Activated CD8-positive, alpha-beta memory T cell treated with anti-CD3 and anti-CD28 coated beads for 36 hours (primary cell): ENCODE measurements around the gene GOLGA6L10. TPM values are rescaled to one million over a fixed set of nuclear protein-coding genes. Genes with fewer than 3 reads are reported as not detected.
"Not testable (repeated sequence)": the region's sequence is repeated elsewhere in the genome, so short reads cannot be mapped to it uniquely, and the experiment has no call there.

Source experiments
- CTCF ChIA-PET: fragments of 350-600 bp; sonication (Branson Sonifier 250); formaldehyde crosslinking; loops from one replicate; lab custom pipeline; 2021; ENCODE audit warnings: antibody characterized with exemption; lab: Charles Lee
- POLR2A ChIA-PET: fragments of 350-600 bp; sonication (Branson Sonifier 250); formaldehyde crosslinking; loops from one replicate; lab custom pipeline; 2021; ENCODE audit warnings: antibody characterized with exemption; lab: Charles Lee
- total RNA-seq, 2 experiments: library from RNA; stranded (reverse); gene quantifications; one replicate each; pipeline ENCODE4 v1.2.3, GENCODE V29; 2021

GOLGA6L10 gene
- total RNA-seq, 2 experiments from 2014 or later: 0.82 to 1.1 TPM

DNA sequence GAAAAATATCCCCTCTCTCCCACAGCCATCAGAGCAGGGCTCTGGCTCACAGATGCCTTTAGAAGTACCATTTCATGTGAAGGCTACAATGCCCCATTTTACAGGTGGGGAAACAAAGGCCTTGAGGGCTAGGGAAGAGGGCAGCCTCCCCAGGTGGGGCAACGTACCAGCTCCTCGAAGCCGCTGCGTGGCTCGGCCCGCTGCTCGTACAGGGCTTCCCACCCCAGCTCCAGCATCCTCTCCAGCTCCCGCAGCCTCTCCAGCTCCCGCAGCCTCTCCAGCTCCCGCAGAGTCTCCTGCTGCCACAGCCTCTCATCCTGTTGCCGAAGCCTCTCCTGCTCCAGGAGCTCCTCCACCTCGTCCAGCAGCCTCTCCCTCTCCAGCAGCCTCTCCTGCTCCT, 4.9 kb downstream of the GOLGA6L10 start:
- CTCF ChIA-PET, POLR2A ChIA-PET: not testable (repeated sequence)

DNA sequence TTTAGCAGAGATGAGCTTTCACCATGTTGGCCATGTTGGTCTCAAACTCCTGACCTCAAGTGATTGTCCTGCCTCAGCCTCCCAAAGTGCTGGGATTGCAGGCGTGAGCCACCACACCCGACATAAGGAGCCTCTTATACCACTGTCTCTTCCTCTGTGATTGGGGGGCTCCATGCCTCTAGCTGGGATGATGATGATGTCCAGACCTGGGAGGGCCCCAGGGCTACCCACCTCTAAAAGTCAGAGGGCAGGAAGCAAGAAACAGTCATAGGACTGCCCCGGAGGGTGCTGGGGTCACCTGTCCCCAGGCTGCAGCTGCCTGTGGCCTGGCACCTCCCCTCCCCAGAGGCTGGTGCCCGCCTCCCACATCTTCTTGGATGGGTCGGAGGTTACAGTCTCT, 5.4 kb downstream of the GOLGA6L10 start:
- CTCF ChIA-PET, POLR2A ChIA-PET: not testable (repeated sequence)

GRCh38 chr15:82342632-82343374, 6.5 kb downstream of the GOLGA6L10 start:
- POLR2A ChIA-PET, CTCF ChIA-PET: not testable (repeated sequence)

DNA sequence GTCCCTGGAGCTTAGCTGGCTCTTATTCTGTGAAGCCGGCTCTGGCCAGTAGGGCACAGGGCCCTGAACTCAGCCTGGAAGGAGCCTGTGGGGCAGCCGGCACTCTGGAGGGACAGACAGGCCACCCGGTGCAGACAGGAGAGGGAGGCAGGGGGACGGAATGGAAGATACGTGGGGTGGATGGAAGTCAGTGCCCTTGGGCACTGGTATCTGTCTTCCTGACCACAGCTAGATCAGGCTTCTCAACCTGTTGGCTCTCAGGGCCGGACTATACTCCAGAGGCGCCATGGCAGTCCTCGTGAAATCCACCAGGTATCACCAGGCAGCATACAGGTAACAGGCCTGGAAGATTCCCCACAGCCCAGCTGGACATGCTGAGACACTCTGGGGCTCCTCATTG, 10.7 kb downstream of the GOLGA6L10 start:
- POLR2A ChIA-PET, CTCF ChIA-PET: not testable (repeated sequence)

DNA sequence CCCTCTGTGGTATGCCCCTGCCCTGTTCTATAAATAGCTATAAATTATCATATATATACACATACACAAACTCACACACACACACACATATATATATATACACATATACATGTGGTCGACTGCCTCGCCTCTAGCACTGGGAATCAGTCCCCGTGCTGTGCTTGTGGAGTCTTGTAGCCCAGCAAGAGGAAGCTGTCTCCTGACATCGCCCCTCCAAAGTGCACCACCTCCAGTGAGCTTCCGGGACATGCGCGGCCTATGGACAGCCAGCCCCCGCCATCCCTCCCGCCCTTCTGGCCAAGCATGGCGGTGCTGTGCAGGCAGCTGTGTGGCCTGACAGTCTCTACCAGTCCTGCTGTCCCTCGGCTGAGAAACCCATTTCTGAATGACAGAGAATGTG, 11.2 kb downstream of the GOLGA6L10 start:
- CTCF ChIA-PET, POLR2A ChIA-PET: not testable (repeated sequence)

DNA sequence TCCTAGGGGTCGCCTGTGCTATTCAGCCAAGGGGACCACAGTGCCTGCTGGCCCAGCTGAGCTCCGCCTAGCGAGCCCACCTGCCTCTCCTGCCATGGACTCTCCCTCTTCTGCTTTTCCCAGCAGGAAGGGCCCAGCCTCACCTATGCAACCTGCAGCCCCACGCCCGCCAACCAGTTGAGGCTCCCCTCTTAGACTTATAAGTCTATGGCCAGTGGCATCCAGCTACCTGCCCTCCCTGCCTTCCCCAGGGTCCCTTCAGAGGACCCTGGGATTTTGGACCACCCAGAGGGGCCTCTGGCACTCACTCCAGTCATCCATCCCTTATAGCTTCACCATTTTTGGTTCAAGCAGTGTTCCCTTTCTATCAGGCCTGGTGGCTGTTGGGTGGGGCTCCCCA, 12.2 kb downstream of the GOLGA6L10 start:
- CTCF ChIA-PET, POLR2A ChIA-PET: not testable (repeated sequence)

GRCh38 chr15:82336180-82336647, 13.1 kb downstream of the GOLGA6L10 start:
- CTCF ChIA-PET, POLR2A ChIA-PET: not testable (repeated sequence)

DNA sequence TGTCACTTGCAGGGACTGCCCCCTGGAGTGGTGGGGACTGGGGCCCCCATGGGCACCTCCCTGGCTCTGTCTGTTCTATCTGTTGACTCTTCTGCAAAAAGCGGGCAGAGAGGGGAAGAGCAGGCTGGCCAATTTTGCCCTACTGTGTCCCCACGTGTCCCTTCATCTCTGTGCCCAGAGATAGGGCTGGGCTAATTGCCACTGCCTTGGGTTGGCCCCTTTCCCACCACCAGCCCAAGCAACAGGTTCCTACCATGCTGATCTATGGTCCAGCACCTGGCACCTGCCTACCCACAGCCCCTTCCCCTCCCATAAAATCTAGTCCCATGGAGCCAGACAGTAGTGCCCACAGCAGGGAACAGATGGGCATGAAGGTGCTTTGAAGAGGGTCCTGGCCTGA, 14.3 kb downstream of the GOLGA6L10 start:
- CTCF ChIA-PET, POLR2A ChIA-PET: not testable (repeated sequence)

DNA sequence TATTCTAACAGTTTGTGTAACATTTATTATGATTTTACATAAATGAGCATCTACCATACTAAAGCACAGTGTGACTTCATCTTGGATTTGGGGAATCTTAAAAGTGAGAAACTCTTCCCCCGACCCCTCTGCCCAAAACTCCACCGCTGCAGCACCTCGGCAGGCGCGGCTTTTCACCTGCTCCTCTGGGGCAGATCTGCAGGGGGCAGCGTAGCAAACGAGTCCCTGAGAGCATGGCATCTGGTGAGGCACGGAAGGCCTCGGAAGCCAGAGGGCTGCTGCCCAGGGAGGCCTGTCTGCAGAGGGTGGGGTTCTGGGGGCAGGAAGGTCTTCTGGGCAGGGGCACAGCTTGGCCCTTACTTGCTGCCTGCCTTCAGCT, 14.7 kb downstream of the GOLGA6L10 start:
- CTCF ChIA-PET, POLR2A ChIA-PET: not testable (repeated sequence)

DNA sequence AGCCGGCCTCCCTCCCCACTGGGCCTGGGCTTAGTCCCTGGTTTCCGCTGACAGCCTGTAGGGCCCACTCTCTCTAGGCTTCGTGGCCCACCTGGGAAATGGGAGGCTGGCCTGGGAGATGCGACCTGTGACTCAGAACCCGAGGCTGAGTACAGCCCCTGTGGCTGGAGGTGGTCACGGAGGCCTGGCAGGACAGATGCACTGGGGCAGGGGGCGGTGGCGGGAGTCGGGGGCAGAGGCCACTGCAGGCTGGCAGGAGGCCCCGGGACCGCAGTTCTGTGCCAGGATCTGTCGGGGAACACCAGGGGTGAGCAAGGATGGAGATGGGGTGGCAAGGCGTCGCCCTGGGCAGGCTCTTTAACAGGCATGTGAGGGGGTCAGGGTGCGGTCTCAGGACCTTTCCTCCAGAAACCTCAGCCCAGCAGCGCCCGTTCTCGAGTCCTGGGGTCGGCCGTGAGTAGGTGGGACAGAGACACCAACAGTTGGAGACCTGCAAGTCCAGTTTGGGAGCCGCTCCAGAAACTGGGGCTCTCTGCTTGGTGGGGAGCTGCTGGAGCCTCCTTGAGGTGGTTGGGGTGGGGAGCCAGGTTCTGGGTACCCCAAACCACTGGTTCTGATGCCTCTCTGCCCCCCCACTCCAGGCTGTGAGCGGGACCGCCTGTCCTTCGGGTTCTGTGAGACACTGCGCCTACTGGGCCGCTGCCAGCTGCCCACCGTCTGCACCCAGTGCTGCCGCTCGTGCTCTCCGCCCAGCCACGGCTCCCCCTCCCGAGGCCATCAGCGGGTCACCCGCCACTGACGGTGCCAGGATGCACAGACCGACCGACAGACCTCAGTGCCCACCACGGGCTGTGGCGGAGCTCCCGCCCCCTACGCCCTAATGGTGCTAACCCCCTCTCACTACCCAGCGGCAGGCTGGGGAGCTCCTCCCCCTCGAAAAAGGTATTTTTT, 15.4 kb downstream of the GOLGA6L10 start:
- CTCF ChIA-PET: not testable (repeated sequence)

GRCh38 chr15:82332711-82333602, 16.3 kb downstream of the GOLGA6L10 start:
- CTCF ChIA-PET, POLR2A ChIA-PET: not testable (repeated sequence)

More for the DNA sequence above, 15.4 kb downstream of the GOLGA6L10 start:
- POLR2A ChIA-PET: not testable (repeated sequence)

- POLR2A ChIA-PET, CTCF ChIA-PET: not testable (repeated sequence)
Observed at GRCh38 chr15:82331576-82332304, 17.5 kb downstream of the GOLGA6L10 start.

- CTCF ChIA-PET, POLR2A ChIA-PET: not testable (repeated sequence)
Observed at GRCh38 chr15:82330921-82331320, 18.4 kb downstream of the GOLGA6L10 start.

- CTCF ChIA-PET, POLR2A ChIA-PET: not testable (repeated sequence)
Observed at GRCh38 chr15:82329039-82329438, 20.2 kb downstream of the GOLGA6L10 start.

- CTCF ChIA-PET, POLR2A ChIA-PET: not testable (repeated sequence)
Observed at GRCh38 chr15:82327372-82327771, 21.9 kb downstream of the GOLGA6L10 start.

GRCh38 chr15:82326896-82327295, 22.4 kb downstream of the GOLGA6L10 start:
- POLR2A ChIA-PET, CTCF ChIA-PET: not testable (repeated sequence)

DNA sequence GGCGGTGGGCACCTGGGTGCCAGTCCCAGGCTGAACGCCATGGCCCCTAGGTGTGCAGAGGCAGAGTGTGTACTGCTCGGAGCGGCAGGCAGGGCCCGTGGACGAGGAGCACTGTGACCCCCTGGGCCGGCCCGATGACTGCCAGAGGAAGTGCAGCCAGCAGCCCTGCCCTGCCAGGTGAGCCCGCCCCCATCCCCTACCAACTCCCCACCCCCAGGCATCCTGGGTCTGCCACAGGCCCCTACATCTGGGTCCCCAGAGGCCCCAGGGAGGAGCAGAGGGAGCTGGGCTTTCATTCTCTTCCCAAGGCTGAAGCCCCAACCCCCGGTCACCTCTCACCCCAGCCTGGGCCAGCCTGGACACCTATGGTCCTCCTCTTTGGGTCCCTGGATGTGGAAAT, 23.6 kb downstream of the GOLGA6L10 start:
- CTCF ChIA-PET, POLR2A ChIA-PET: not testable (repeated sequence)

DNA sequence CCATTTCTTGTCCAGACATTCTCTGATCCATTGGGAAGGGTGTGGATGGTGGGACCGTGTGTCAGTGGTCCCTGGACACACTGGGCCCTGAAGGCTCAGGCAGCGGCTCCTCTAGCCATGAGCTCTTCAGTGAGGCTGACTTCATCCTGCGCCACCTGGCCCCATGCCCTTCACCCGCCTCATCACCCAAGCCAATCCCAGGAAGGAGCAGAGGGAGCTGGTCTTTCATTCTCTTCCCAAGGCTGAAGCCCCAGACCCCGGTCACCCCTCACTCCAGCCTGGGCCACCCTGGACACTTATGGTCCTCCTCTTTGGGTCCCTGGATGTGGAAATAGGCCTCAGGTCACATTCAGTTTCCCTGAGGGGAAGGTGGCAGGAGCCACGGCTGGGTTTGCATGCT, 24.4 kb downstream of the GOLGA6L10 start:
- CTCF ChIA-PET, POLR2A ChIA-PET: not testable (repeated sequence)

- POLR2A ChIA-PET, CTCF ChIA-PET: not testable (repeated sequence)
Observed at GRCh38 chr15:82322488-82322887, 26.8 kb downstream of the GOLGA6L10 start.
